Spleen (tissue), 11 donors: Measurements from ENCODE around the gene VEGFA. TPM values are rescaled to one million over a fixed set of nuclear protein-coding genes. Genes with fewer than 3 reads are reported as not detected.

Experiments
- DNase-seq: peaks from one replicate; pipeline ENCODE4 v3.0.0-alpha.2; 2020
- H3K27ac ChIP-seq, 8 donors: fragments of 200-600 bp; sonication (generic) in 7 of 8; 1 replicate in 4 of 8; 2 replicates in 4 of 8; pipeline versions ENCODE4 v1.5.0 to v1.8.0; 2016 to 2021; ENCODE audit warnings: inconsistent platforms in 4 of 8, mild to moderate bottlenecking in 4 of 8, moderate library complexity in 1 of 8
- H3K27me3 ChIP-seq, 7 donors: fragments of 200-600 bp; sonication (generic) in 6 of 7; replicated peaks in 1 of 7; 1 replicate in 4 of 7; 2 replicates in 3 of 7; pipeline versions ENCODE4 v1.5.0 to v1.8.0; 2016 to 2021; ENCODE audit warnings: inconsistent platforms in 3 of 7, mild to moderate bottlenecking in 1 of 7
- H3K36me3 ChIP-seq, 6 donors: fragments of 200-600 bp; sonication (generic) in 5 of 6; 1 replicate in 4 of 6; 2 replicates in 2 of 6; pipeline versions ENCODE4 v1.5.0 to v1.8.0; 2016 to 2021; ENCODE audit warnings: inconsistent platforms in 2 of 6
- H3K4me1 ChIP-seq, 6 donors: fragments of 200-600 bp; sonication (generic) in 5 of 6; 1 replicate in 3 of 6; 2 replicates in 3 of 6; pipeline versions ENCODE4 v1.5.0 to v1.8.0; 2016 to 2021; ENCODE audit warnings: inconsistent platforms in 3 of 6
- H3K4me3 ChIP-seq, 8 donors: fragments of 200-600 bp; sonication (generic) in 7 of 8; 1 replicate in 4 of 8; 2 replicates in 4 of 8; pipeline versions ENCODE4 v1.5.0 to v1.8.0; 2016 to 2021; ENCODE audit warnings: inconsistent platforms in 4 of 8, mild to moderate bottlenecking in 4 of 8, moderate library complexity in 2 of 8
- H3K9me3 ChIP-seq, 8 donors: fragments of 200-600 bp; sonication (generic) in 7 of 8; 1 replicate in 4 of 8; 2 replicates in 4 of 8; pipeline versions ENCODE4 v1.5.0 to v1.8.0; 2016 to 2021; ENCODE audit warnings: inconsistent platforms in 4 of 8
- POLR2A ChIP-seq, 3 donors: fragments of 450-650 bp; IDR thresholded peaks; one replicate each; pipeline ENCODE4 v1.5.1; 2017; ENCODE audit warnings: antibody characterized with exemption in 3 of 3, mild to moderate bottlenecking in 1 of 3
- POLR2AphosphoS5 ChIP-seq, 3 donors: sonication (generic); formaldehyde crosslinking; IDR thresholded peaks; one replicate each; pipeline ENCODE4 v1.5.1; 2017; ENCODE audit warnings: antibody characterized with exemption in 3 of 3
- WGBS, 5 donors: extraction: QIAGEN DNeasy Blood & Tissue Kit in 3 of 5; methylation state at CpG; one replicate each; pipeline versions ENCODE4 v1.1.5 to v1.1.7; 2013 to 2018; 5-methylcytosine and 5-hydroxymethylcytosine counted together
- intact Hi-C: fragments of 100-400 bp; cut with DNase I; formaldehyde crosslinking; loops from one replicate; pipeline ENCODE4 v1.15.0; 2023; ENCODE audit warnings: low total_unique reads
- polyA plus RNA-seq, 3 donors: library from polyadenylated mRNA; stranded (reverse); fragments of 200-250 nt; gene quantifications; one replicate each; pipeline ENCODE4 v1.2.1, GENCODE V29; 2013
- total RNA-seq, 7 donors: library from RNA; depleted of rRNA in 3 of 7; stranded (reverse); fragments of >200 nt in 3 of 7; fragmentation: NEBNext Ultra II Directional in 4 of 7; extraction: Animal tissue kit (Norgen Biotek cat#: 25700) in 4 of 7; gene quantifications; one replicate each; pipeline versions ENCODE4 v1.1.0 to v1.2.1, GENCODE V29; 2016 to 2021
- TF ChIP-seq, protein P1 (sequence below), 11 experiments: fragments of 200-600 bp in 7 of 11; fragments of 450-650 bp in 4 of 11; sonication (generic) in 4 of 11; IDR thresholded peaks in 8 of 11; conservative IDR thresholded peaks in 3 of 11; 1 replicate in 7 of 11; 2 replicates in 4 of 11; pipeline versions ENCODE4 v1.4.0 to v1.8.0; 2016 to 2021; ENCODE audit warnings: antibody characterized with exemption in 11 of 11, inconsistent platforms in 4 of 11, mild to moderate bottlenecking in 1 of 11
- donor health status: healthy with polysubstance abuse.
- donor health status: DM: no; HTN: no; CAD: no; lungs with moderate emphysema.
- donor health status: DM: no; HTN: no; CAD: no.
- donor health status: Bipolar disorder and iron deficiency.
- donor health status: healthy.
- donor health status: DM: no; HTN: no; CAD: no.
- donor health status: DM: yes; HTN: yes; CAD: no.

Gene VEGFA
- total and polyA plus RNA-seq, 10 donors, result 31.0 to 486 (median 153) TPM

- no peak overlapping the region for H3K4me3 ChIP-seq
- TF ChIP-seq, protein P1, sequence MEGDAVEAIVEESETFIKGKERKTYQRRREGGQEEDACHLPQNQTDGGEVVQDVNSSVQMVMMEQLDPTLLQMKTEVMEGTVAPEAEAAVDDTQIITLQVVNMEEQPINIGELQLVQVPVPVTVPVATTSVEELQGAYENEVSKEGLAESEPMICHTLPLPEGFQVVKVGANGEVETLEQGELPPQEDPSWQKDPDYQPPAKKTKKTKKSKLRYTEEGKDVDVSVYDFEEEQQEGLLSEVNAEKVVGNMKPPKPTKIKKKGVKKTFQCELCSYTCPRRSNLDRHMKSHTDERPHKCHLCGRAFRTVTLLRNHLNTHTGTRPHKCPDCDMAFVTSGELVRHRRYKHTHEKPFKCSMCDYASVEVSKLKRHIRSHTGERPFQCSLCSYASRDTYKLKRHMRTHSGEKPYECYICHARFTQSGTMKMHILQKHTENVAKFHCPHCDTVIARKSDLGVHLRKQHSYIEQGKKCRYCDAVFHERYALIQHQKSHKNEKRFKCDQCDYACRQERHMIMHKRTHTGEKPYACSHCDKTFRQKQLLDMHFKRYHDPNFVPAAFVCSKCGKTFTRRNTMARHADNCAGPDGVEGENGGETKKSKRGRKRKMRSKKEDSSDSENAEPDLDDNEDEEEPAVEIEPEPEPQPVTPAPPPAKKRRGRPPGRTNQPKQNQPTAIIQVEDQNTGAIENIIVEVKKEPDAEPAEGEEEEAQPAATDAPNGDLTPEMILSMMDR (IDR thresholded peaks at IDR 0.05 in 8 of 11, conservative IDR thresholded peaks at IDR 0.05 in 3 of 11), result no peak
- TF ChIP-seq POLR2A (IDR thresholded peaks at IDR 0.05) (no peak), POLR2AphosphoS5 (IDR thresholded peaks at IDR 0.05) (peak in 2 of 3 donors; percentile 13 to 27)
- peaks cover 0 to 32% (median 24%) of the 10 kb centered on the region in 8 donors for H3K9me3 ChIP-seq
- no peaks in the 10 kb centered on the region for H3K27me3 ChIP-seq
- H3K36me3 ChIP-seq, result no peaks in the 10 kb centered on the region
- peaks cover 0 to 19% (median 12%) of the 10 kb centered on the region in 6 donors for H3K4me1 ChIP-seq
- intact Hi-C loops, result no loop called here
- H3K27ac ChIP-seq, result peak overlapping the region in 3 of 8 donors; percentile 10 to 57 (median 23)
- 24 to 42% (median 30%) methylated on average over 10 of the region's 10 CpGs for WGBS, 5 donors
- DNase-seq, result peak; percentile 57
Observed at GRCh38 chr6:43733471-43734293, 36.3 kb upstream of the VEGFA start.

GRCh38 chr6:43734294-43734665 is 35.7 kb upstream of the VEGFA start:
- no peak overlapping the region for H3K4me3 ChIP-seq
- peak; percentile 49 for DNase-seq

DNA sequence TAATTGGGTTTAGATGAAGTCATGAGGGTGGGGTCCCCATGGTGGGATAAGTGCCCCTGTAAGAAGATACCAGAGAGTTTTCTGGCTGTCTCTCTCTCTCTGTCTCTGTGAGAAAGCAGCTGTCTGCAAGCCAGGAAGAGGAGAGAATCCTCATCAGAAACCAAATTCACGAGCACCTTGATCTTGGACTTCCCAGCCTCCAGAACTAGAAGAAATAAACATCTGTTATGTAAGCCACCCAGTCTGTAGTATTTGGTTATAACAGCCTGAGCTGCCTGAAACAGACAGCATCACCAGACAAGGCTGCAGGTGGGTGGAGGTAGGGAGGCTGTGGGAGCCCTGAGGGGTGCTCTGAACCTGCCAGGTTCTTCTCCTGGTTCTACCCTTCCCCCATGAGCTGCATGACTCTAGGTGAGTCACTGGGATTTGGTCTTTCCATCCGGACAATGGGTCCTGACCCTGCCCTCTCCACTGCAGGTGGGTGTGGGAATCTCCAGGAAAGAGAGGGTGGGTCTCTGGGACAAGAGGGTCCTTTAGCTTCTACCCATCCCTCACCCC is 34.3 kb upstream of the VEGFA start:
- Histone ChIP-seq H3K36me3 (no peaks in the 10 kb centered on the region), H3K9me3 (peaks cover 0 to 17% (median 11%) of the 10 kb centered on the region in 8 donors), H3K4me3 (no peak overlapping the region), H3K27ac (no peak overlapping the region), H3K27me3 (no peaks in the 10 kb centered on the region), H3K4me1 (peaks cover 0 to 19% (median 17%) of the 10 kb centered on the region in 6 donors)
- no peak for DNase-seq
- intact Hi-C loops, result no loop called here
- no peak for TF ChIP-seq POLR2AphosphoS5 (IDR thresholded peaks at IDR 0.05)
- WGBS, 5 donors, result 93 to 100% (median 94%) methylated on average over 2 of the region's 2 CpGs

More at GRCh38 chr6:43734294-43734665, 35.7 kb upstream of the VEGFA start:
- TF ChIP-seq, protein P1 (IDR thresholded peaks at IDR 0.05 in 8 of 11, conservative IDR thresholded peaks at IDR 0.05 in 3 of 11), result no peak
- no peak for TF ChIP-seq POLR2AphosphoS5 (IDR thresholded peaks at IDR 0.05)
- TF ChIP-seq POLR2A (IDR thresholded peaks at IDR 0.05), result no peak
- Histone ChIP-seq H3K27me3 (no peaks in the 10 kb centered on the region), H3K9me3 (peaks cover 0 to 31% (median 24%) of the 10 kb centered on the region in 8 donors), H3K36me3 (no peaks in the 10 kb centered on the region), H3K27ac (peak overlapping the region in 3 of 8 donors; percentile 10 to 57 (median 23)), H3K4me1 (peaks cover 0 to 19% (median 12%) of the 10 kb centered on the region in 6 donors)
- WGBS, 5 donors, result 51 to 80% (median 63%) methylated on average over 3 of the region's 3 CpGs
- intact Hi-C loops, result no loop called here

DNA sequence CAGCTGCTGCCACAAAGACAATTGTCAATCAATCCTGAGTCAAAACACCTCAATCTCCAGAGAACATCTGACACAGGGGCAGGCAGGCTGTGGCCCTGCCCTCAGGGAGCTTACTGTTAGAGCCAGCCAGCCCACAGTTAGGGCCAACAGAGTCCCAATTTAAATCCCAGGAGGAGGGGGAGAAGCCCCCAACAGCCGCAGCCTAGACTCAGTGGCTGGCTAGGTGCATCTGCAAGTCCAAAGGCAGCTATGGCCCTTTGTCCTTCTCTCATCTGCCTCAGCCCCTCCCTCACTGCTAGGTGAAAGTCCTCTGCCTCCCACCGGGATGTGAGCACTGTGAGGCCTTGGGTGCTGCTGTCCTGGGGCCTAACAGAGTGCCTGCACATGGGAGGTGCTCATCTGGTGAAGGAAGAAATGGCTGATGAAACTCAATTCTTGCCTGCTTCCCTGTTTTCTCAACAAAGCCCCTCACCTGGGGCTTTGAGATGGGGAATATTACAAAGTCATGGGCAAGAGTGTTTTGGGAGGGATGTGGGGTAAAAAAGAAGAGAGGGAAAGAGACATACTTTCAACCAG is 33.7 kb upstream of the VEGFA start:
- peaks cover 0 to 11% (median 5%) of the 10 kb centered on the region in 8 donors for H3K9me3 ChIP-seq
- TF ChIP-seq, protein P1 (IDR thresholded peaks at IDR 0.05 in 8 of 11, conservative IDR thresholded peaks at IDR 0.05 in 3 of 11), result no peak
- TF ChIP-seq POLR2AphosphoS5 (IDR thresholded peaks at IDR 0.05) (no peak), POLR2A (IDR thresholded peaks at IDR 0.05) (no peak)
- H3K27me3 ChIP-seq, result no peaks in the 10 kb centered on the region
- H3K4me3 ChIP-seq, result no peak overlapping the region
- H3K4me1 ChIP-seq, result peaks cover 0 to 23% (median 18%) of the 10 kb centered on the region in 6 donors
- H3K27ac ChIP-seq, result no peak overlapping the region
- DNase-seq, result peak; percentile 51
- WGBS, 5 donors, result 87 to 96% (median 93%) methylated on average over 2 of the region's 2 CpGs
- no peaks in the 10 kb centered on the region for H3K36me3 ChIP-seq
- intact Hi-C loops, result no loop called here
